ENCODE results near the gene DEPDC7. TPM values are rescaled to one million over a fixed set of nuclear protein-coding genes. Genes with fewer than 3 reads are reported as not detected.

DEPDC7 gene
- total and polyA plus RNA-seq, 2 of the 8 experiments (the other 6 are each of a cell fraction or from before 2014, with no cell fraction given), result 3.1 to 7.6 TPM

GRCh38 chr11:32990481-32990880 is 25.2 kb upstream of the DEPDC7 start:
- Histone ChIP-seq H2BK20ac (ENCODE audit: low read length) (no peak overlapping the region), H3K56ac (replicated peaks; ENCODE audit: insufficient read length, low read depth, low read length) (no peak overlapping the region), H3K23me2 (ENCODE audit: low read depth, low read length) (no peaks in the 10 kb centered on the region), H3K9me3 (ENCODE audit: insufficient read depth in 2 of 2, low read depth in 1 of 2, low read length in 1 of 2) (peaks cover 0 to 7% of the 10 kb centered on the region in 2 experiments; a peak in 1 of 4 replicates), H3K14ac (ENCODE audit: insufficient read length) (no peak overlapping the region), H3K27ac (ENCODE audit: low read depth, low read length) (no peak overlapping the region), H3K4me2 (ENCODE audit: insufficient read depth in 1 of 2, low read depth in 2 of 2, low read length in 2 of 2) (no peak overlapping the region), H3K18ac (ENCODE audit: extremely low read depth, low read length) (no peak overlapping the region), H2BK12ac (ENCODE audit: low read depth, low read length) (no peak overlapping the region), H4K20me1 (replicated peaks in 1 of 2; ENCODE audit: control insufficient read depth in 1 of 2, insufficient read depth in 2 of 2, low read length in 2 of 2) (no peaks in the 10 kb centered on the region), H3K27me3 (replicated peaks in 1 of 4; ENCODE audit: control insufficient read depth in 3 of 4, extremely low read depth in 1 of 4, insufficient read depth in 3 of 4, low read length in 3 of 4) (no peaks in the 10 kb centered on the region), H3K4me1 (replicated peaks in 1 of 4; ENCODE audit: control insufficient read depth in 3 of 4, insufficient read depth in 4 of 4, low read length in 3 of 4) (peaks cover 0 to 2% (median 0%) of the 10 kb centered on the region in 4 experiments; a peak in 1 of 7 replicates), H3K4ac (replicated peaks; ENCODE audit: insufficient read length, low read depth, low read length) (no peak overlapping the region), H3K79me2 (ENCODE audit: control insufficient read depth in 1 of 2, insufficient read depth in 2 of 2, low read length in 2 of 2) (no peaks in the 10 kb centered on the region), H3K4me3 (ENCODE audit: extremely low read depth in 1 of 4, insufficient read depth in 2 of 4, low read depth in 3 of 4, low read length in 4 of 4) (no peak overlapping the region), H2AK5ac (ENCODE audit: low read depth, low read length) (no peak overlapping the region), H2BK120ac (replicated peaks; ENCODE audit: low read depth, low read length) (no peak overlapping the region), H4K91ac (replicated peaks; ENCODE audit: insufficient read length, low read length) (no peak overlapping the region), H2BK5ac (ENCODE audit: low read depth, low read length) (no peak overlapping the region), H4K8ac (ENCODE audit: extremely low read depth, insufficient read depth, low read length) (no peak overlapping the region), H3K36me3 (ENCODE audit: control insufficient read depth in 2 of 4, insufficient read depth in 4 of 4, low read length in 3 of 4) (no peaks in the 10 kb centered on the region), H3K23ac (ENCODE audit: insufficient read length) (no peak overlapping the region), H3K79me1 (ENCODE audit: low read depth, low read length) (no peaks in the 10 kb centered on the region), H2BK15ac (ENCODE audit: low read length) (no peak overlapping the region), H2AFZ (ENCODE audit: low read length) (no peak overlapping the region), H4K5ac (ENCODE audit: insufficient read length, low read depth, low read length) (no peak overlapping the region), H3K9ac (replicated peaks in 1 of 4; ENCODE audit: extremely low read depth in 1 of 4, low read depth in 3 of 4, low read length in 3 of 4) (no peak overlapping the region)
- POLR2A ChIA-PET (ENCODE audit: partially characterized antibody), result no interaction called here
- CTCF ChIA-PET (ENCODE audit: partially characterized antibody), result no interaction called here
- no peak for DNase-seq (ENCODE audit: low read depth in 1 of 2, low spot score in 2 of 2)
- TF ChIP-seq POLR2AphosphoS5 (IDR thresholded peaks at IDR 0.05; ENCODE audit: low read depth, low read length) (no peak), SRF (IDR thresholded peaks at IDR 0.05; ENCODE audit: low read depth, low read length) (no peak), RNF2 (IDR thresholded peaks at IDR 0.05; ENCODE audit: borderline replicate concordance, low read depth, low read length, missing control alignments, poor library complexity, severe bottlenecking) (no peak), HDAC2 (IDR thresholded peaks at IDR 0.05; ENCODE audit: borderline replicate concordance in 1 of 2, low read depth in 2 of 2, low read length in 2 of 2) (no peak), GTF2F1 (IDR thresholded peaks at IDR 0.05; ENCODE audit: borderline replicate concordance, low read depth, low read length) (no peak), BCL11A (IDR thresholded peaks at IDR 0.05; ENCODE audit: low read depth in 2 of 2, low read length in 2 of 2) (no peak), YY1 (IDR thresholded peaks at IDR 0.05; ENCODE audit: low read depth, low read length) (no peak)
- TF ChIP-seq, protein P1, sequence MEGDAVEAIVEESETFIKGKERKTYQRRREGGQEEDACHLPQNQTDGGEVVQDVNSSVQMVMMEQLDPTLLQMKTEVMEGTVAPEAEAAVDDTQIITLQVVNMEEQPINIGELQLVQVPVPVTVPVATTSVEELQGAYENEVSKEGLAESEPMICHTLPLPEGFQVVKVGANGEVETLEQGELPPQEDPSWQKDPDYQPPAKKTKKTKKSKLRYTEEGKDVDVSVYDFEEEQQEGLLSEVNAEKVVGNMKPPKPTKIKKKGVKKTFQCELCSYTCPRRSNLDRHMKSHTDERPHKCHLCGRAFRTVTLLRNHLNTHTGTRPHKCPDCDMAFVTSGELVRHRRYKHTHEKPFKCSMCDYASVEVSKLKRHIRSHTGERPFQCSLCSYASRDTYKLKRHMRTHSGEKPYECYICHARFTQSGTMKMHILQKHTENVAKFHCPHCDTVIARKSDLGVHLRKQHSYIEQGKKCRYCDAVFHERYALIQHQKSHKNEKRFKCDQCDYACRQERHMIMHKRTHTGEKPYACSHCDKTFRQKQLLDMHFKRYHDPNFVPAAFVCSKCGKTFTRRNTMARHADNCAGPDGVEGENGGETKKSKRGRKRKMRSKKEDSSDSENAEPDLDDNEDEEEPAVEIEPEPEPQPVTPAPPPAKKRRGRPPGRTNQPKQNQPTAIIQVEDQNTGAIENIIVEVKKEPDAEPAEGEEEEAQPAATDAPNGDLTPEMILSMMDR (IDR thresholded peaks at IDR 0.05; ENCODE audit: control extremely low read depth in 1 of 3, insufficient read depth in 1 of 3, low read depth in 1 of 3, low read length in 3 of 3), result no peak
- WGBS, 2 experiments (ENCODE audit: extremely low coverage in 1 of 2, insufficient coverage in 1 of 2, insufficient read length in 1 of 2, insufficient replicate concordance in 2 of 2, low coverage in 1 of 2, low lambda C conversion rate in 2 of 2, missing lambda C conversion rate in 1 of 2), result 63% methylated on average over 1 of the region's 1 CpG; no CpG with 5 or more reads in 1 of the 2 experiments
- no peak for FAIRE-seq

Data from H1 (cell line).